SH-SY5Y (cell line): ENCODE data around the gene TRPM2.

Experiments used
- GATA2 ChIP-seq: IDR thresholded peaks from 2 replicates; pipeline ENCODE4 v1.6.1; 2011; ENCODE audit warnings: mild to moderate bottlenecking, low read depth, low read length
- GATA3 ChIP-seq: IDR thresholded peaks from 2 replicates; pipeline ENCODE4 v1.6.1; 2011; ENCODE audit warnings: low read depth, mild to moderate bottlenecking, low read length, moderate library complexity

The TRPM2 gene

GRCh38 chr21:44353191-44353970 is at the start of gene TRPM2:
Gene TRPM2 (plus strand): TSS chr21:44353621. CDS start chr21:44353701, 80 bp downstream.
- no peak for TF ChIP-seq GATA3
- no peak for TF ChIP-seq GATA2

GRCh38 chr21:44304011-44304616 is 49.3 kb upstream of the TRPM2 start:
- no peak for TF ChIP-seq GATA2
- TF ChIP-seq GATA3: no peak

- TF ChIP-seq GATA3: no peak
- TF ChIP-seq GATA2: no peak
Observed at GRCh38 chr21:44304877-44305293, 48.5 kb upstream of the TRPM2 start.

- TF ChIP-seq GATA2: no peak
- no peak for TF ChIP-seq GATA3
Observed at GRCh38 chr21:44305691-44306090, 47.7 kb upstream of the TRPM2 start.

- TF ChIP-seq GATA2 (no peak), GATA3 (no peak)
Observed at GRCh38 chr21:44306936-44307704, 46.3 kb upstream of the TRPM2 start.

GRCh38 chr21:44310628-44311507 is 42.6 kb upstream of the TRPM2 start:
- TF ChIP-seq GATA2 (no peak), GATA3 (no peak)

- TF ChIP-seq GATA3: no peak
Observed at GRCh38 chr21:44312089-44312488, 41.3 kb upstream of the TRPM2 start.

GRCh38 chr21:44312716-44313115 is 40.7 kb upstream of the TRPM2 start:
- TF ChIP-seq GATA2 (no peak), GATA3 (no peak)

- TF ChIP-seq GATA2 (no peak), GATA3 (no peak)
Observed at GRCh38 chr21:44313451-44313850, 40.0 kb upstream of the TRPM2 start.

- TF ChIP-seq GATA2: no peak
- no peak for TF ChIP-seq GATA3
Observed at GRCh38 chr21:44314128-44314527, 39.3 kb upstream of the TRPM2 start.

- TF ChIP-seq GATA2 (no peak), GATA3 (no peak)
Observed at GRCh38 chr21:44314561-44314960, 38.9 kb upstream of the TRPM2 start.

GRCh38 chr21:44315691-44316203 is 37.7 kb upstream of the TRPM2 start:
- TF ChIP-seq GATA2 (no peak), GATA3 (no peak)

- TF ChIP-seq GATA2: no peak
- TF ChIP-seq GATA3: no peak
Observed at GRCh38 chr21:44316277-44316900, 37.0 kb upstream of the TRPM2 start.
